Stimulated activated naive CD4-positive, alpha-beta T cell (primary cell): Measurements from ENCODE around the gene PPM1K.

Source experiments
- DNase-seq, 6 experiments: peaks; one replicate each; lab custom pipeline; 2025; lab: John Stamatoyannopoulos, UW

The PPM1K gene

GRCh38 chr4:88276952-88277710 is 7.2 kb downstream of the PPM1K start:
- DNase-seq: no peak

- DNase-seq: no peak
Observed at GRCh38 chr4:88275949-88276515, 8.3 kb downstream of the PPM1K start.

GRCh38 chr4:88275516-88275915 is 8.8 kb downstream of the PPM1K start:
- no peak for DNase-seq

GRCh38 chr4:88268913-88269312 is 15.4 kb downstream of the PPM1K start:
- DNase-seq: no peak

GRCh38 chr4:88264336-88264735 is 20.0 kb downstream of the PPM1K start:
- no peak for DNase-seq

- DNase-seq: no peak
Observed at GRCh38 chr4:88257726-88258125, 26.6 kb downstream of the PPM1K start.

- no peak for DNase-seq
Observed at GRCh38 chr4:88255111-88255510, 29.2 kb downstream of the PPM1K start.

GRCh38 chr4:88251924-88252323 is 32.4 kb downstream of the PPM1K start:
- no peak for DNase-seq

GRCh38 chr4:88247148-88247547 is 37.2 kb downstream of the PPM1K start:
- no peak for DNase-seq

- DNase-seq: no peak
Observed at GRCh38 chr4:88246600-88246999, 37.8 kb downstream of the PPM1K start.

GRCh38 chr4:88244816-88245579 is 39.4 kb downstream of the PPM1K start:
- peak in 4 of 6 experiments; percentile 14 to 35 (median 28) for DNase-seq

GRCh38 chr4:88244056-88244455 is 40.3 kb downstream of the PPM1K start:
- DNase-seq: no peak

- DNase-seq: no peak
Observed at GRCh38 chr4:88242144-88242543, 42.2 kb downstream of the PPM1K start.

GRCh38 chr4:88240297-88240714 is 44.1 kb downstream of the PPM1K start:
- no peak for DNase-seq

- peak in 3 of 6 experiments; percentile 15 to 54 (median 16) for DNase-seq
Observed at GRCh38 chr4:88230969-88231771, 53.2 kb downstream of the PPM1K start.

- DNase-seq: peak in 2 of 6 experiments; percentile 6 to 30
Observed at GRCh38 chr4:88230461-88230891, 53.9 kb downstream of the PPM1K start.

- DNase-seq: no peak
Observed at GRCh38 chr4:88227734-88228133, 56.6 kb downstream of the PPM1K start.

GRCh38 chr4:88226143-88226542 is 58.2 kb downstream of the PPM1K start:
- DNase-seq: no peak

- no peak for DNase-seq
Observed at GRCh38 chr4:88225232-88226105, 58.9 kb downstream of the PPM1K start.

GRCh38 chr4:88223516-88223915 is 60.8 kb downstream of the PPM1K start:
- DNase-seq: no peak

GRCh38 chr4:88219099-88219498 is 65.3 kb downstream of the PPM1K start:
- peak in 3 of 6 experiments; percentile 24 to 64 (median 48) for DNase-seq
